ENCODE measurements around the gene KCNJ18.
"Not testable (repeated sequence)": the region's sequence is repeated elsewhere in the genome, so short reads cannot be mapped to it uniquely, and the experiment has no call there.

The KCNJ18 gene

DNA sequence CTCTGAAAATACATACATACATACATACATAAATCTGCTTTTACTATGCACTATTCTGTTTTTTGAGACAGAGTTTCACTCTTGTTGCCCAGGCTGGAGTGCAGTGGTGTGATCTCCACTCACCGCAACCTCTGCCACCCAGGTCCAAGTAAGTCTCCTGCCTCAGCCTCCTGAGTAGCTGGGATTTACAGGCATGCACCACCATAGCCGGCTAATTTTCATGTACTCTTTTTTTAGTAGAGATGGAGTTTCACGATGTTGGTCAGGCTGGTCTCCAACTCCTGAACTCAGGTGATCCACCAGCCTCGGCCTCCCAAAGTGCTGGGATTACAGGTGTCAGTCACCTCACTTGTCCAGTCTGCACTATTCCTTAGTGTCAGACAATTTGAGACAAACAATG is 20.5 kb upstream of the KCNJ18 start:
- not testable (repeated sequence) for FAIRE-seq

DNA sequence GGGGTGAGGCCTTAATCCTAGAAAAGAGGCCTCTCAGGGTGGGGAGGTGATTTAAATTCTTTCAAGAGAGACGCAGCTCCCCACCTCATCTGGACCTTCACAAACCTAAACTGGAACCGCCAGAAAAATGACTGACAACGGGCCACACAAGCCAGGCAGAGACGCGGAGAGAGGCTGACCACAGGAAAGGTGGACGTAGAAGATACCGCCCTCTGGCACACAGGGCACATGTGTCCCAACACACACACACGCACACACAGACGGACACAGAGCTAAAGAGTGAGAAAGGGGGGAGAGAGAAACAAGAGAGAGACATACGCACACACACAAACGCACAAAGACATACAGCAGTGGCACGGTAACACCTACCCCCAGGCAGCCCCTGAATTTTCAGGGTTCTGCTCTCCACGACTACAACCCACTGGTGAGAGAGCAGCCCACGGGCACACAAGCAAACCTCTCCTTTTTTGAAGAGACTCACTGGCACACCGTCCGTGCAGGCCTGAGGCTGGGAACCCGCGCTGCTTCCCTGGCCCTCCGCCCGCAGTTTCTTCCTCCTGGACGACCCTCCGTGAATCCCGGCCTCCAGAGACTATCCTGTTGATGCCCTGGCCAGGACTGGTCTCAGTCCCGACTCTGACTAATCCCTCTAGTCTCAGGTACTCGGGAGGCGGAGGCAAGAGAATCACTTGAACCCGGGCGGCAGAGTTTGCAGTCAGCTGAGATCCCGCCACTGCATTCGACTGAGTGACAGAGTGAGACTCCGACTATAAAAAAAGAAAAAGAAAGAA is 18.7 kb upstream of the KCNJ18 start:
- FAIRE-seq: not testable (repeated sequence)

DNA sequence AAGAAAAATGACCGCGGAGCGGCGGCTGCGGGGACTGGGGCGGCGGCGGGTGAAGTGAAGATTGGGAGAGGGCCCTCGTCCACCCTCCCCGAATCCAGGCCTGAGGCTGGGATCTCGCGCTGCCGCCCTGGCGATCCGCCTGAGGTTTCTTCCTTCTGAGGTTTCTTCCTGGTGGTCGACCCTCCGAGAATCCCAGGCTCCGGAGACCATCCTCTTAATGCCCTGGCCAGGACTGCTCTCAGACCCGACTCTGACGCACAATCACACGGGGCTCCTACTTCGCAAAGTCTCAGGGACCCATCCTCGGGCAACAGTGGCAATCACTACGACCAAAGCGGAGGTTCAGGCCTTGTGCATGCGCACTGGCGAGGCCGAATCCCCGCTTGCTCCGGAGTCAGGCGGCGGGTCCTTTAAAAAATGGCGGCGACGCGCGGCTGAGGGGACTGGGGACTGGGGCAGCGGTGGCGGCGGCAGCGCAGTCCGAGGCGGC is 18.0 kb upstream of the KCNJ18 start:
- no peak for FAIRE-seq

DNA sequence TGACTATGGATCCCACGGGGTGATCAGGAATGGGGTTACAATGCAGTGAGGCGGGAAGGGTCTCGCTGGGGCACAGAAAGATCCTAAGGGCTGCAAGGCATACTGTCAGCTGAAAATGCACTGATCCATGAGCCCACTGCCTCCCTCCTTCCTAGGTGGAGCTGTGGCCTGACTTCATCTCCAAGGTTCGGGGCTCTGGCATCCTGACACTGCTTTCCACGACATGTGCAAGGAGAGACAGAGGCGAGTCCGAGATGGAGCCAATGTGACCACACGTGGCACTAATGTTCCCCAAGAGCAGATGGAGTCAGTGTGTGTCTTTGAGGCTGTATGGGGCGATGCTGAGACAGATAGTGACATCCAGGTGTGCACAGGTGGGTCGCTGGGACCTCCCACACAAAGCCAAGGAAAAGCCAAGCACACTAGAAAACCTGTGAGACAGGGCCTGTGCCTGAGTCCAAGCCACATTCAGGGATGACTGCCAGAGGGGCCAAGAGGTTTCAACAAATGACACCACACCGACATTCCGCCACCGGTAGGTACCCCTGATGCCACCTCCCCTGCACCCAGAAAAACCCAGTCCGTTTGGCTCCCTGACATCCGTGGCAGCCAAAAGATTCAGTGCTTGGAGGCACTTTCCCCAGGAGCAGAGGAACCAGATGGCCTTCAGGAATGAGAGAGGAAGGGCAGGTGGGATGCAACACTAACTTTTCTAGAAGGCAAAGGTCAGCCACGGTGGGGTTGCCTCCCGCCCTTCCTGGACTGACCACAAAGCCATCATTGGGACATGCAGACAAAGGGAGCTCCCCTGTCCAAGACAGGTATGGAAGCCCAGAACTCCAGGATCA is 17.2 kb upstream of the KCNJ18 start:
- FAIRE-seq: not testable (repeated sequence)

DNA sequence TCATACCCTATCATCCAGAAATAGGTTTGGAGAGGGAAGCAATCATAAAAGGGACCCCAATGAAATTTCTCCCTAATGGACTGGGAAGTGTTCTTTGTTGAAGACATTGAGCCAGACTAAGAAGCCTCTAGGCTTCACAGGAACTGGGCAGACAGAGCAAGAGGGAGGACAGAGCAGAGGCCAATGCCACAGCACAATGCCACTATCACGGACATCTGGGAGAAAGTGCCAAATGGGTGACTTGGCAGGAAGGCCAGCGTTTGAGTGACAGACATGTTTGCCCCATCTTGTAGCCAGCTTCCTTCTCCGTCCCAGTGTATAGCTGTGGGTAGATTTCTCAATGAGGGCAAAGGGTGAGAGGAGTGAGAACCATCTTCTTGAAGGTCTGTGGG is 16.6 kb upstream of the KCNJ18 start:
- FAIRE-seq: not testable (repeated sequence)

DNA sequence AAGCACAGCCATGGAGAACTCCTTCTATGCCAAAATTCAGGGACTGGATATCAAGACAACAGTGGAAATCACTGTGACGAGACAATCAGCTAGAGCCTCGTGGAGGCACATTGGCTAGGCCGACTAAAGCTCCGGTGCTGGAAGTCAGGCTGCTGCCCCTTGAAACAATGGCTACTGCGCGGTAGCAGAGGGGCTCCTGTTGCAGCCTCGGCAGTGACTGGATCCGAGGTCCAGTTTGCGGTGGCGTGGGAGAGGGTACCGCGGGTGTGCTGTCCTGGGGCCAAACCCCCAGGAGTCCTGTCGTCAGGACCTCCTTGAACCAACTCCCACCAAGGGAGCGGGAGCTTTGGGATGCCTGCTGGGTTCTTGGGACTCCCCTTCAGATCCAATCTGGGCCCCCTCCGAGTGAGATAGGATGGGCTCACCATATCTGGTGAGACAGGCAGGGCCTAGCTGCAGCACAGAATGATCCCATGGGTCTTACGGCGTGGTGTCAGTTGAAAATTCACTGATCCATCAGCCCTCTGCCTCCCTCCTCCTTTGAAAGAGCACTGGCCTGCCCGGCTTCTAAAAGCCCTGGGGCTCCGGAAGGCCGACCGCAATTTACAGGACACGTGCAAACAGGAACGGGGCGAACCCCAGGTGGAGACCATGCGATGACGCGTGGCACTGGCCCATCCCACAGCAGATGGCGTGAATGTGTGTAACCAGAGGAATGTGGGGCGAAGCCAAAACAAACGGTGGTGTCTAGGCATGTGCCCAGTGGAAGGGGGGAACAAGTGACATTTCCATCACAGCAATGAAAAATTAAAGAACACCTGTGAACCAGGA is 15.8 kb upstream of the KCNJ18 start:
- FAIRE-seq: no peak

DNA sequence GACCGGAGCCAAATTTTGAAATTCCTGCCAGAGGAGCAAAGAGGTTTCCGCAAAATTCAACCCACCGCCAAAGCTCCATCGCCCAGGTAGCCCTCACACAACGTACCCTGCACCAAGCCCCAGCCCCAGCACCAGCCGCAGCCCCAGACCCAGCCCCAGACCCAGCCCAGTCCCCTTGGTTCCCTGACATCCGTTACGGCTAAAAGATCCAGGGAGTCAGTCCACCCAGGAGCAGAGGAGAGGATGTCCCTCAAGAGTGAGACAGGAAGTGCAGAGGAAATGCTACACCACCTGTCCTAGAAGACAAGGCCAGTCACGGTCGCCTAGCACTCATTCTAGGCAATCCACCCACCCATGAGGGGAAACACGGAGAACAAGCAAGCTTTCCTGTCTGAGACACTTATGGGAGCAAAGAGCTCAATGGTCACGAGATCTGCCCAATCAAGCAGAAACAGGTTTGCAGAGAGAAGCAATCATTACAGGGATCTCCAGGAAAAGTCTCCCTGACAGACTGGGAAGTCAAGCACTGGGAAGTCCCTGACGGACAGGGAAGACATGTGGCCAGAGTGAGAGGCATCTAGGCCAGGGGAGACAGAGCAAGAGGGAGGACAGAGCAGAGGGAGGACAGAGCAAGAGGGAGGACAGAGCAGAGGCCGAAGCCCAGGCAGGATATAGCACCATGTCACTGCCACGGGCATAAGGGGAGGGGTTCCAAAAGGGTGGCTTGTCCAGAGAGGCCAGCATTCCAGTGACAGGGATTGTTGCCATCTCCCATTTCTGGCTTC is 15.0 kb upstream of the KCNJ18 start:
- FAIRE-seq: no peak

DNA sequence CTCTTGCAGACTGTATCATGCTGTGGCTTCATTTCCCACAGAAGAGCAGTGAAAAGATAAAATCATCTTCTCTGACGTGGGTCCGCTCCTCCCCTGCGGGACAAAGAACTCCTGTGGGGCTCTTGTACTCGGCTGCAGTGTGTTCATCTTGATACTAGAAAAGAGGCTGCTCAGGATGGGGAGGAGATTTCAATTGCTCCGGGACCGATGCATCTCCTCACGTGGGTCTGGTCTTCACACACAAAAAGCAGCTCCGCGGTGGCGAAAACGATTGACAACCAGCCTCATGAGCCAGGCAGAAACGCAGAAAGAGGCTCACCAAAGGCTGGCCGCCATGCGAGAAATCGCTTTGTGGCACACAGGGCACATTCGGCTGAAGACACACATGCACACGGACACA is 14.4 kb upstream of the KCNJ18 start:
- no peak for FAIRE-seq

DNA sequence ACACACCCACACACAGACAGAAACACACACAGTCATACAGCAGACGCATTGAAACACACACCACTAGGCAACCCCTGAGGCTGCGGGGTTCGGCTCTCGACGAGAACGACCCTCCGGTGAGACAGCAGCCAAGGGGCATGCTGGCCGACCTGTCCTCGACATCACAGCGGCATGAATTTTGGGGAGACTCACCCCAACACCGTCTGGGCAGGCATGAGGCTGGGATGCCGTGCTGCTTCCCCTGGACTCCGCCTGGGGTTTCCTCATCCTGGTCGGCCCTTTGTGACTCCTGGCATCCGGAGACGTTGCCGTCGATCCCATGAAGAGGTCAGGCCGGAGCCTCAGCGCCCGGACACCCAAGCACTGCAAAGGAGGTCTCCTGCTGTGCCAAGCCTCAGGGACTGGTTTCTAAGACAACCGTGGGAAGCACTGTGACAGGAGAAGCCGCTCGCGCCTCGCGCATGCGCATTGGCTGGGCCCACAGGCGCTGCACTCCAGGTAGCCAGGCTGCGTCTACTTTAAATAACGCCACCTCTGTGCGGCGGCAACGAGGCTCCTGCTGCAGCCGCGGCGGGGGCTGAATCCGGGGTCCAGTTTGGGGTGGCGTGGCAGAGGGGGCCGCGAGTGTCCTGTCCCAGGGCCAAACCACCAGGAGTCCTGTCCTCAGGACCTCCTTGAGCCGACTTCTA is 13.8 kb upstream of the KCNJ18 start:
- FAIRE-seq: no peak

DNA sequence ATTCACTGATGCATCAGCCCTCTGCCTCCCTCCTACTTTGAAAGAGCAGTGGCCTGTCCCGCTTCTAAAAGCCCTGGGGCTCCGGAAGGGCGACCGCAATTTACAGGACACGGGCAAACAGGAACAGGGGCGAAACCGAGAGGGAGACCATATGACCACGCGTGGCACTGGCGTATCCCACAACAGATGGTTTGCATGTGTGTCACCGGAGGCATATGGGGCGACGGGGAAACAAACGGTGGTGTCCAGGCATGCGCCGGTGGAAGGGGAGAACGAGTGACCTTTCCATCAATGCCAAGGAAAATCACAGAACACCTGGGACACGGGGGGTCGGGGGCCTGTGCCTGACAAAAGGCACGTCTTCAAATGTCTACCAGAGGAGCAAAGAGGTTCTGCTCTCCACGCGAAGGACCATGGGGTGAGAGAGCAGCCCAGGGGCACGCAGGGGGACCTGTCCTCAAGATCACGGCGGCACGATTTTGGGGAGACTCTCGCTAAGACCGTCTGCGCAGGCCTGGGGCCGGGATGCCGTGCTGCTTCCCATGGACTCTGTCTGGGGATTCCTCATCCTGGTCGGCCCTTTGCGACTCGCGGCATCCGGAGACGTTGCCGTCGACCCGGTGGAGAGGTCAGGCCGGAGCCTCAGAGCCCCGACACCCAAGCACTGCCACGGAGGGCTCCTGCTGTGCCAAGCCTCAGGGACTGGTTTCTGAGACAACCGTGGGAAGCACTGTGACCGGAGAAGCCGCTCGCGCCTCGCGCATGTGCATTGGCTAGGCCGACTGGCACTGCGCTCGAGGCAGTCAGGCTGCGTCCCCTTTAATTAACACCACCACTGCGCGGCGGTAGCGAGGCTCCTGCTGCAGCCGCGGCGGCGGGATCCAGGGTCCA is 12.8 kb upstream of the KCNJ18 start:
- FAIRE-seq: no peak

DNA sequence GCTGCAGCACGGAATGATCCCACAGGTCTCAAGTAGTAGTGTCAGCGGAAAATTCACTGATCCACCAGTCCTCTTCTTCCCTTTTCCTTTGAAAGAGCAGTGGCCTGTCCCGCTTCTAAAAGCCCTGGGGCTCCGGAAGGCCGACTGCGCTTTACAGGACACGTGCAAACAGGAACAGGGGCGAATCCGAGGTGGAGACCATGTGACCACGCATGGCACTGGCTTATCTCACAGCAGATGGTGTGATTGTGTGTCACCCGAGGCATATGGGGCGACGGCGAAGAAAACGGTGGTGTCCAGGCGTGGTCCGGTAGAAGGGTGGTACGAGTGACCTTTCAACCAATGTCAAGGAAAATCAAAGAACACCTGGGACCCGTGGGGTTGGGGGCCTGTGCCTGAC is 12.0 kb upstream of the KCNJ18 start:
- no peak for FAIRE-seq

DNA sequence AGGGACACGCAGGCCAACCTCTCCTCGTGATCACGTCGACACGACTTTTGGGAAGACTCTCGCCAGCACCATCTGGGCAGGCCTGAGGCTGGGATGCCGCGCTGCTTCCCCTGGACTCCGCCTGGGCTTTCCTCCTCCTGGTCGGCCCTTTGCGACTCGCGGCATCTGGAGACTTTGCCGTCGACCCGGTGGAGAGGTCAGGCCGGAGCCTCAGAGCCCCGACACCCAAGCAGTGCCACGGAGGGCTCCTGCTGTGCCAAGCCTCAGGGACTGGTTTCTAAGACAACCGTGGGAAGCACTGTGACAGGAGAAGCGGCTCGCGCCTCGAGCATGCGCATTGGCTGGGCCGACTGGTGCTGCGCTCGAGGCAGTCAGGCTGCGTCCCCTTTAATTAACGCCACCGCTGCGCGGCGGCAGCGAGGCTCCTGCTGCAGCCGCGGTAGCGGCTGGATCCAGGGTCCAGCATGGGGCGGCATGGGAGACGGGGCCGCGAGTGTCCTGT is 11.4 kb upstream of the KCNJ18 start:
- FAIRE-seq: not testable (repeated sequence)

DNA sequence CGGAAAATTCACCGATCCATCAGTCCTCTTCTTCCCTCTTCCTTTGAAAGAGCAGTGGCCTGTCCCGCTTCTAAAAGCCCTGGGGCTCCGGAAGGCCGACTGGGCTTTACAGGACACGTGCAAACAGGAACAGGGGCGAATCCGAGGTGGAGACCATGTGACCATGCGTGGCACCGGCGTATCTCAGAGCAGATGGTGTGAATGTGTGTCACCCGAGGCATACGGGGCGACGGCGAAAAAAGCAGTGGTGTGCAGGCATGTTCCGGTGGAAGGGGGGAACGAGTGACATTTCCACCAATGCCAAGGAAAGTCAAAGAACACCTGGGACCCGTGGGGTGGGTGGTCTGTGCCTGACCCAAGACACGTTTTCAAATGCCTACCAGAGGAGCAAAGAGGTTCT is 10.7 kb upstream of the KCNJ18 start:
- not testable (repeated sequence) for FAIRE-seq

DNA sequence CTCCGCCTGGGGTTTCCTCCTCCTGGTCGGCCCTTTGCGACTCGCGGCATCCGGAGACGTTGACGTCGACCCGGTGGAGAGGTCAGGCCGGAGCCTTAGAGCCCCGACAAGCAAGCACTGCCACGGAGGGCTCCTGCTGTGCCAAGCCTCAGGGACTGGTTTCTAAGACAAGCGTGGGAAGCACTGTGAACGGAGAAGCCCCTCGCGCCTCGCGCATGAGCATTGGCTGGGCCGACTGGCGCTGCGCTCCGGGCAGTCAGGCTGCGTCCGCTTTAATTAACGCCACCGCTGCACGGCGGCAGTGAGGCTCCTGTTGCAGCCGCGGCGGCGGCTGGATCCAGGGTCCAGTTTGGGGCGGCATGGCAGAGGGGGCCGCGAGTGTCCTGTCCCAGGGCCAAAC is 10.2 kb upstream of the KCNJ18 start:
- FAIRE-seq: not testable (repeated sequence)

DNA sequence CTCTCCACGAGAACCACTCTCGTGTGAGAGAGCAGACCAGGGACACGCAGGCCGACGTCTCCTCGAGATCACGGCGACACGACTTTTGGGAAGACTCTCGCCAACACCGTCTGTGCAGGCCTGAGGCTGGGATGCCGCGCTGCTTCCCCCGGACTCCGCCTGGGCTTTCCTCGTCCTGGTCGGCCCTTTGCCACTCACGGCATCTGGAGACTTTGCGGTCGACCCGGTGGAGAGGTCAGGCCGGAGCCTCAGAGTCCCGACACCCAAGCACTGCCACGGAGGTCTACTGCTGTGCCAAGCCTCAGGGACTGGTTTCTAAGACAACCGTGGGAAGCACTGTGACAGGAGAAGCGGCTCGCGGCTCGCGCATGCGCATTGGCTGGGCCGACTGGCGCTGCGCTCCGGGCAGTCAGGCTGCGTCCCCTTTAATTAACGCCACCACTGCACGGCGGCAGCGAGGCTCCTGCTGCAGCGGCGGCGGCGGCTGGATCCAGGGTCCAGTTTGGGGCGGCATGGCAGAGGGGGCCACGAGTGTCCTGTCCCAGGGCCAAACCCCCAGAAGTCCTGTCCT is 9.1 kb upstream of the KCNJ18 start:
- not testable (repeated sequence) for FAIRE-seq

DNA sequence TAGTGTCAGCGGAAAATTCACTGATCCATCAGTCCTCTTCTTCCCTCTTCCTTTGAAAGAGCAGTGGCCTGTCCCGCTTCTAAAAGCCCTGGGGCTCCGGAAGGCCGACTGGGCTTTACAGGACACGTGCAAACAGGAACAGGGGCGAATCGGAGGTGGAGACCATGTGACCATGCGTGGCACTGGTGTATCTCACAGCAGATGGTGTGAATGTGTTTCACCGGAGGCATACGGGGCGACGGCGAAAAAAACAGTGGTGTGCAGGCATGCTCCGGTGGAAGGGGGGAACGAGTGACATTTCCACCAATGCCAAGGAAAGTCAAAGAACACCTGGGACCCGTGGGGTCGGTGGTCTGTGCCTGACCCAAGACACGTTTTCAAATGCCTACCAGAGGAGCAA is 8.4 kb upstream of the KCNJ18 start:
- not testable (repeated sequence) for FAIRE-seq

DNA sequence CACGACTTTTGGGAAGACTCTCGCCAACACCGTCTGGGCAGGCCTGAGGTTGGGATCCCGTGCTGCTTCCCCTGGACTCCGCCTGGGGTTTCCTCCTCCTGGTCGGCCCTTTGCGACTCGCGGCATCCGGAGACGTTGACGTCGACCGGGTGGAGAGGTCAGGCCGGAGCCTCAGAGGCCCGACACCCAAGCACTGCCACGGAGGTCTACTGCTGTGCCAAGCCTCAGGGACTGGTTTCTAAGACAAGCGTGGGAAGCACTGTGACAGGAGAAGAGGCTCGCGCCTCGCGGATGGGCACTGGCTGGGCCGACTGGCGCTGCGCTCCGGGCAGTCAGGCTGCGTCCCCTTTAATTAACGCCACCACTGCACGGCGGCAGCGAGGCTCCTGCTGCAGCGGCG is 7.9 kb upstream of the KCNJ18 start:
- not testable (repeated sequence) for FAIRE-seq

DNA sequence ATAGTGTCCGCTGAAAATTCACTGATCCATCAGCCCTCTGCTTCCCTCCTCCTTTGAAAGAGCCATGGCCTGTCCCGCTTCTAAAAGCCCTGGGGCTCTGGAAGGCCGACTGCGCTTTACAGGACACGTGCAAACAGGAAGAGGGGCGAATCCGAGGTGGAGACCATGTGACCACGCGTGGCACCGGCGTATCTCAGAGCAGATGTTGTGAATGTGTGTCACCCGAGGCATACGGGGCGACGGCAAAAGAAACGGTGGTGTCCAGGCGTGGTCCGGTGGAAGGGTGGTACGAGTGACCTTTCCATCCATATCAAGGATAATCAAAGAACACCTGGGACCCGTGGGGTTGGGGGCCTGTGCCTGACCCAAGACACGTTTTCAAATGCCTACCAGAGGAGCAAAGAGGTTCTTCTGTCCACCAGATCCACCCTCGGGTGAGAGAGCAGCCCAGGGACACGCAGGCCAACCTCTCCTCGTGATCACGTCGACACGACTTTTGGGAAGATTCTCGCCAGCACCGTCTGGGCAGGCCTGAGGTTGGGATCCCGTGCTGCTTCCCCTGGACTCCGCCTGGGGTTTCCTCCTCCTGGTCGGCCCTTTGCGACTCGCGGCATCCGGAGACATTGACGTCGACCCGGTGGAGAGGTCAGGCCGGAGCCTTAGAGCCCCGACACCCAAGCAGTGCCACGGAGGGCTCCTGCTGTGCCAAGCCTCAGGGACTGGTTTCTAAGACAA is 7.1 kb upstream of the KCNJ18 start:
- FAIRE-seq: not testable (repeated sequence)

Data from colon (tissue), 2 donors.